ENCODE results near the gene RTP3. TPM values are rescaled to one million over a fixed set of nuclear protein-coding genes. Genes with fewer than 3 reads are reported as not detected.

Gene RTP3
- total RNA-seq, 1 experiment from 2014 or later = not detected

DNA sequence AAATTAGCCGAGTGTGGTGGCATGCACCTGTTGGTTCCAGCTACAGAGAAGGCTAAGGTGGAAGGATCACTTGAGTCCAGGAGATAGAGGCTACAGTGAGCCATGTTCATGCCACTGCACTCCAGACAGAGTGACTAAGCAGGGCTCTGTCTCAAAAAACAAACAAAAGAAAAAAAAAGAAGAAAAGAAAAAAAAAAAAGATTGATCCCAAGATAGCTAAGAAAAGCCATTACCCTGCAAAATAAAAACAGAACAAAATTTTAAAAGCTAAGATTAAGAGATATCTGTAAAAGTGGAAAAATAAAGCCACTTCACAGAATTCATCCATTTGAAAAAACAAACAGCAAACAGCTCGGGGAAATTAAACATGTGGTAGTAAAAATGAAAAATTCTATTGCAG lies 44.6 kb downstream of the RTP3 start:
- ATAC-seq (no peak), DNase-seq (ENCODE audit: low read depth, low spot score) (no peak)
- no peaks in the 10 kb centered on the region for H3K4me1 ChIP-seq (ENCODE audit: control insufficient read depth, insufficient read depth, low read length)
- no TSS peak for BruUV-seq (replicated peaks)
- in situ Hi-C loops (cut with HindIII; ENCODE audit: low pct_unique_long_range_greater_than_20kb, low sequenced_read_pairs) = no loop called here
- no peak overlapping the region for H3K4me3 ChIP-seq (ENCODE audit: low read depth in 2 of 2, low read length in 2 of 2)
- POLR2A ChIA-PET = interaction anchor here (0.7 kb wide), 1 partner anchor 386 kb away, joined by 4 read pairs; no protein-coding TSS in a partner anchor
- CTCF ChIA-PET = no interaction called here
- H3K27me3 ChIP-seq (ENCODE audit: control insufficient read depth, insufficient read depth, low read length) = no peaks in the 10 kb centered on the region
- TF ChIP-seq CTCF (IDR thresholded peaks at IDR 0.05) (no peak), TCF7L2 (IDR thresholded peaks at IDR 0.05; ENCODE audit: low read depth, low read length) (no peak), POLR2AphosphoS5 (IDR thresholded peaks at IDR 0.05; ENCODE audit: low read depth, low read length) (no peak), SIN3A (IDR thresholded peaks at IDR 0.05; ENCODE audit: borderline replicate concordance, insufficient read depth, low read depth, low read length) (no peak)
- TF ChIP-seq, protein P1, sequence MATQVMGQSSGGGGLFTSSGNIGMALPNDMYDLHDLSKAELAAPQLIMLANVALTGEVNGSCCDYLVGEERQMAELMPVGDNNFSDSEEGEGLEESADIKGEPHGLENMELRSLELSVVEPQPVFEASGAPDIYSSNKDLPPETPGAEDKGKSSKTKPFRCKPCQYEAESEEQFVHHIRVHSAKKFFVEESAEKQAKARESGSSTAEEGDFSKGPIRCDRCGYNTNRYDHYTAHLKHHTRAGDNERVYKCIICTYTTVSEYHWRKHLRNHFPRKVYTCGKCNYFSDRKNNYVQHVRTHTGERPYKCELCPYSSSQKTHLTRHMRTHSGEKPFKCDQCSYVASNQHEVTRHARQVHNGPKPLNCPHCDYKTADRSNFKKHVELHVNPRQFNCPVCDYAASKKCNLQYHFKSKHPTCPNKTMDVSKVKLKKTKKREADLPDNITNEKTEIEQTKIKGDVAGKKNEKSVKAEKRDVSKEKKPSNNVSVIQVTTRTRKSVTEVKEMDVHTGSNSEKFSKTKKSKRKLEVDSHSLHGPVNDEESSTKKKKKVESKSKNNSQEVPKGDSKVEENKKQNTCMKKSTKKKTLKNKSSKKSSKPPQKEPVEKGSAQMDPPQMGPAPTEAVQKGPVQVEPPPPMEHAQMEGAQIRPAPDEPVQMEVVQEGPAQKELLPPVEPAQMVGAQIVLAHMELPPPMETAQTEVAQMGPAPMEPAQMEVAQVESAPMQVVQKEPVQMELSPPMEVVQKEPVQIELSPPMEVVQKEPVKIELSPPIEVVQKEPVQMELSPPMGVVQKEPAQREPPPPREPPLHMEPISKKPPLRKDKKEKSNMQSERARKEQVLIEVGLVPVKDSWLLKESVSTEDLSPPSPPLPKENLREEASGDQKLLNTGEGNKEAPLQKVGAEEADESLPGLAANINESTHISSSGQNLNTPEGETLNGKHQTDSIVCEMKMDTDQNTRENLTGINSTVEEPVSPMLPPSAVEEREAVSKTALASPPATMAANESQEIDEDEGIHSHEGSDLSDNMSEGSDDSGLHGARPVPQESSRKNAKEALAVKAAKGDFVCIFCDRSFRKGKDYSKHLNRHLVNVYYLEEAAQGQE (IDR thresholded peaks at IDR 0.05; ENCODE audit: insufficient read depth in 1 of 2, low read depth in 2 of 2, low read length in 1 of 2) = no peak
- intact Hi-C loops (cut with micrococcal nuclease; ENCODE audit: unreplicated experiment) = no loop called here
- no peaks in the 10 kb centered on the region for H3K9me3 ChIP-seq (ENCODE audit: control insufficient read depth, insufficient read depth, low read depth, low read length)
- H3K27ac ChIP-seq (ENCODE audit: low read length) = no peak overlapping the region
- H3K36me3 ChIP-seq (ENCODE audit: control insufficient read depth, insufficient read depth, low read length) = no peaks in the 10 kb centered on the region

- Histone ChIP-seq H3K4me1 (ENCODE audit: control insufficient read depth, insufficient read depth, low read length) (no peaks in the 10 kb centered on the region), H3K27ac (ENCODE audit: low read length) (no peak overlapping the region), H3K9me3 (ENCODE audit: control insufficient read depth, insufficient read depth, low read depth, low read length) (no peaks in the 10 kb centered on the region), H3K36me3 (ENCODE audit: control insufficient read depth, insufficient read depth, low read length) (no peaks in the 10 kb centered on the region), H3K4me3 (ENCODE audit: low read depth in 2 of 2, low read length in 2 of 2) (no peak overlapping the region), H3K27me3 (ENCODE audit: control insufficient read depth, insufficient read depth, low read length) (no peaks in the 10 kb centered on the region)
- intact Hi-C loops (cut with micrococcal nuclease; ENCODE audit: unreplicated experiment) (no loop called here), in situ Hi-C loops (cut with HindIII; ENCODE audit: low pct_unique_long_range_greater_than_20kb, low sequenced_read_pairs) (no loop called here)
- TF ChIP-seq SIN3A (IDR thresholded peaks at IDR 0.05; ENCODE audit: borderline replicate concordance, insufficient read depth, low read depth, low read length) (no peak), POLR2AphosphoS5 (IDR thresholded peaks at IDR 0.05; ENCODE audit: low read depth, low read length) (no peak), CTCF (IDR thresholded peaks at IDR 0.05) (no peak), TCF7L2 (IDR thresholded peaks at IDR 0.05; ENCODE audit: low read depth, low read length) (no peak)
- TF ChIP-seq, protein P1 (IDR thresholded peaks at IDR 0.05; ENCODE audit: insufficient read depth in 1 of 2, low read depth in 2 of 2, low read length in 1 of 2) = no peak
- ChIA-PET POLR2A (no interaction called here), CTCF (no interaction called here)
- BruUV-seq (replicated peaks) = no TSS peak
- ATAC-seq = 0 out of 2 replicates have a peak, but pooled peaks have one; percentile 38
- no peak for DNase-seq (ENCODE audit: low read depth, low spot score)
Observed at GRCh38 chr3:46542801-46543201, 45.0 kb downstream of the RTP3 start.

Data from Panc1 (cell line).